ENCODE results near the gene PPP1R3E. TPM values are rescaled to one million over a fixed set of nuclear protein-coding genes. Genes with fewer than 3 reads are reported as not detected.

Gene PPP1R3E
- total and polyA plus RNA-seq, 2 of the 13 experiments (the other 11 are each of a cell fraction or from before 2014, with no cell fraction given): 16.5 to 26.5 TPM

GRCh38 chr14:23294734-23295561, 7.7 kb downstream of the PPP1R3E start (continued):
- TF ChIP-seq ZNF180 (CRISPR knock-in tag; IDR thresholded peaks at IDR 0.05; ENCODE audit: borderline replicate concordance, low read depth) (peak; percentile 30; the same call in 1 of the 2 replicates), ZBTB38 (CRISPR knock-in tag; IDR thresholded peaks at IDR 0.05) (no peak; the same call in 1 of the 2 replicates), KDM5B (CRISPR knock-in tag; IDR thresholded peaks at IDR 0.05; ENCODE audit: borderline replicate concordance) (peak; percentile 57; the same call in 1 of the 2 replicates), ZNF605 (CRISPR knock-in tag; IDR thresholded peaks at IDR 0.05) (peak; percentile 96), PLSCR1 (CRISPR knock-in tag; IDR thresholded peaks at IDR 0.05; ENCODE audit: borderline replicate concordance) (no peak), ATF7-NPFF (CRISPR knock-in tag; IDR thresholded peaks at IDR 0.05; ENCODE audit: low read depth) (0 out of 2 replicates have a peak, but pooled peaks have one; percentile 28), ARID3A (IDR thresholded peaks at IDR 0.05; ENCODE audit: low read depth, low read length) (peak; percentile 36; the same call in 1 of the 2 replicates), HNRNPLL (IDR thresholded peaks at IDR 0.05; ENCODE audit: low read depth, low read length, poor library complexity, severe bottlenecking) (no peak), MEIS1 (CRISPR knock-in tag; IDR thresholded peaks at IDR 0.05; ENCODE audit: borderline replicate concordance) (peak; percentile 58; the same call in 1 of the 2 replicates), ZNF292 (CRISPR knock-in tag; IDR thresholded peaks at IDR 0.05; ENCODE audit: borderline replicate concordance, low read depth) (no peak), ZNF580 (CRISPR knock-in tag; IDR thresholded peaks at IDR 0.05; ENCODE audit: borderline replicate concordance, low read depth) (peak; percentile 53; the same call in 1 of the 2 replicates), ZNF317 (CRISPR knock-in tag; IDR thresholded peaks at IDR 0.05) (peak; percentile 65; the same call in 1 of the 2 replicates), KDM2A (CRISPR knock-in tag; IDR thresholded peaks at IDR 0.05; ENCODE audit: borderline replicate concordance, low read depth) (peak; percentile 83), HNRNPH1 (optimal IDR thresholded peaks at IDR 0.05; ENCODE audit: low read depth, low read length) (no peak), NFKB2 (CRISPR knock-in tag; IDR thresholded peaks at IDR 0.05; ENCODE audit: borderline replicate concordance) (peak; percentile 60; the same call in 1 of the 2 replicates), SMC3 (IDR thresholded peaks at IDR 0.05; ENCODE audit: low read length) (peak; percentile 86), MLXIP (CRISPR knock-in tag; IDR thresholded peaks at IDR 0.05; ENCODE audit: borderline replicate concordance) (0 out of 2 replicates have a peak, but pooled peaks have one; percentile 18), ZSCAN5A (CRISPR knock-in tag; IDR thresholded peaks at IDR 0.05; ENCODE audit: borderline replicate concordance) (no peak)
